WTC11 (cell line): ENCODE results near the gene GABRB3.

ENCODE experiments used
- ATF1 ChIP-seq: sonication (generic); formaldehyde crosslinking; IDR thresholded peaks from 2 replicates; pipeline ENCODE4 v1.8.1; 2023; ENCODE audit warnings: mild to moderate bottlenecking, moderate library complexity, missing genetic modification reagents
- ESRRA ChIP-seq: sonication (generic); formaldehyde crosslinking; IDR thresholded peaks from 2 replicates; pipeline ENCODE4 v1.8.1; 2022; ENCODE audit warnings: mild to moderate bottlenecking, missing genetic modification reagents, borderline replicate concordance
- HMGA2 ChIP-seq: fragments of 250-450 bp; sonication (Bioruptor Pico); IDR thresholded peaks from 2 replicates; pipeline ENCODE4 v1.4.0; 2021; ENCODE audit warnings: mild to moderate bottlenecking, moderate library complexity
- NR1H2 ChIP-seq: sonication (generic); formaldehyde crosslinking; IDR thresholded peaks from 2 replicates; pipeline ENCODE4 v1.9.0; 2021; ENCODE audit warnings: mild to moderate bottlenecking, moderate library complexity, missing genetic modification reagents
- ZNF121 ChIP-seq: sonication (generic); formaldehyde crosslinking; IDR thresholded peaks from 2 replicates; pipeline ENCODE4 v1.8.0; 2023; ENCODE audit warnings: missing genetic modification reagents
- ZNF416 ChIP-seq: fragments of 250-450 bp; sonication (Bioruptor Pico); IDR thresholded peaks from 2 replicates; pipeline ENCODE4 v1.9.0; 2021; ENCODE audit warnings: mild to moderate bottlenecking, inconsistent platforms
- TF ChIP-seq, protein P1 (sequence below): fragments of 200-600 bp; IDR thresholded peaks from 2 replicates; pipeline ENCODE4 v1.8.0; 2022; ENCODE audit warnings: antibody characterized with exemption
- TF ChIP-seq, protein P2 (sequence below): sonication (generic); formaldehyde crosslinking; IDR thresholded peaks from 2 replicates; pipeline ENCODE4 v1.8.0; 2022; ENCODE audit warnings: mild to moderate bottlenecking, missing genetic modification reagents
- TF ChIP-seq, protein P3 (sequence below): sonication (generic); formaldehyde crosslinking; IDR thresholded peaks from 2 replicates; pipeline ENCODE4 v1.8.1; 2023; ENCODE audit warnings: mild to moderate bottlenecking, missing genetic modification reagents, moderate library complexity

DNA sequence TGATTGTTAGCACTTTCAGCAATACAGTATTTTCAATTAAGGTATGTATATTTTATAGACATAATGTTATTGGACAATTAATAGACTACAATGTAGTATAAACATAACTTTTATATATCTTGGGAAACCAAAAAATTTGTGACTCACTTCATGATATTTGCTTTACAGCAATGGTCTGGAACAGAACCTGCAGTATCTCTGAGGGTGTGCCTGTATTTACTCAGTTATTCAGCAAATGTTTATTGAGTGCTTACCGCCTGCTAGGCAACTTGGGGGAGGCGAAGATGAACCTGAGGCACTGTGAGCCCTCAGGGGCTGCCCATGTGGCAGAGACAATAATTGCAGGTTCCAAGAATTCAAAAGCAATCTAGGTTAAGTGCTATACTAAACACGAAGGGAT is 144.8 kb downstream of the GABRB3 start:
- TF ChIP-seq, protein P1, sequence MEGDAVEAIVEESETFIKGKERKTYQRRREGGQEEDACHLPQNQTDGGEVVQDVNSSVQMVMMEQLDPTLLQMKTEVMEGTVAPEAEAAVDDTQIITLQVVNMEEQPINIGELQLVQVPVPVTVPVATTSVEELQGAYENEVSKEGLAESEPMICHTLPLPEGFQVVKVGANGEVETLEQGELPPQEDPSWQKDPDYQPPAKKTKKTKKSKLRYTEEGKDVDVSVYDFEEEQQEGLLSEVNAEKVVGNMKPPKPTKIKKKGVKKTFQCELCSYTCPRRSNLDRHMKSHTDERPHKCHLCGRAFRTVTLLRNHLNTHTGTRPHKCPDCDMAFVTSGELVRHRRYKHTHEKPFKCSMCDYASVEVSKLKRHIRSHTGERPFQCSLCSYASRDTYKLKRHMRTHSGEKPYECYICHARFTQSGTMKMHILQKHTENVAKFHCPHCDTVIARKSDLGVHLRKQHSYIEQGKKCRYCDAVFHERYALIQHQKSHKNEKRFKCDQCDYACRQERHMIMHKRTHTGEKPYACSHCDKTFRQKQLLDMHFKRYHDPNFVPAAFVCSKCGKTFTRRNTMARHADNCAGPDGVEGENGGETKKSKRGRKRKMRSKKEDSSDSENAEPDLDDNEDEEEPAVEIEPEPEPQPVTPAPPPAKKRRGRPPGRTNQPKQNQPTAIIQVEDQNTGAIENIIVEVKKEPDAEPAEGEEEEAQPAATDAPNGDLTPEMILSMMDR: no peak
- TF ChIP-seq HMGA2 (CRISPR knock-in tag) (no peak), ZNF416 (no peak), ZNF121 (no peak), NR1H2 (no peak), ESRRA (CRISPR knock-in tag) (no peak), ATF1 (CRISPR knock-in tag) (no peak)
- TF ChIP-seq, protein P2, sequence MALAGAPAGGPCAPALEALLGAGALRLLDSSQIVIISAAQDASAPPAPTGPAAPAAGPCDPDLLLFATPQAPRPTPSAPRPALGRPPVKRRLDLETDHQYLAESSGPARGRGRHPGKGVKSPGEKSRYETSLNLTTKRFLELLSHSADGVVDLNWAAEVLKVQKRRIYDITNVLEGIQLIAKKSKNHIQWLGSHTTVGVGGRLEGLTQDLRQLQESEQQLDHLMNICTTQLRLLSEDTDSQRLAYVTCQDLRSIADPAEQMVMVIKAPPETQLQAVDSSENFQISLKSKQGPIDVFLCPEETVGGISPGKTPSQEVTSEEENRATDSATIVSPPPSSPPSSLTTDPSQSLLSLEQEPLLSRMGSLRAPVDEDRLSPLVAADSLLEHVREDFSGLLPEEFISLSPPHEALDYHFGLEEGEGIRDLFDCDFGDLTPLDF (CRISPR knock-in tag): no peak
- TF ChIP-seq, protein P3, sequence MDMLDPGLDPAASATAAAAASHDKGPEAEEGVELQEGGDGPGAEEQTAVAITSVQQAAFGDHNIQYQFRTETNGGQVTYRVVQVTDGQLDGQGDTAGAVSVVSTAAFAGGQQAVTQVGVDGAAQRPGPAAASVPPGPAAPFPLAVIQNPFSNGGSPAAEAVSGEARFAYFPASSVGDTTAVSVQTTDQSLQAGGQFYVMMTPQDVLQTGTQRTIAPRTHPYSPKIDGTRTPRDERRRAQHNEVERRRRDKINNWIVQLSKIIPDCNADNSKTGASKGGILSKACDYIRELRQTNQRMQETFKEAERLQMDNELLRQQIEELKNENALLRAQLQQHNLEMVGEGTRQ: no peak
